OCI-LY1 (cell line): ENCODE results near the gene PTPRE.

Source experiments
- H2AFZ ChIP-seq: fragments of 200-600 bp; sonication (generic), shearing (Covaris generic); 2 replicates; pipeline ENCODE4 v1.6.0; 2014; ENCODE audit warnings: antibody characterized with exemption, mild to moderate bottlenecking, low read length
- H3F3A ChIP-seq: fragments of 200-600 bp; sonication (generic), shearing (Covaris generic); 2 replicates; pipeline ENCODE4 v1.6.0; 2014; ENCODE audit warnings: mild to moderate bottlenecking, antibody characterized with exemption, low read length, moderate library complexity; ENCODE audit not compliant: insufficient read depth
- H3K27ac ChIP-seq: fragments of 200-600 bp; sonication (generic); 2 replicates; pipeline ENCODE4 v1.5.1; 2014; ENCODE audit warnings: low read length, mixed run types, mild to moderate bottlenecking, low read depth; ENCODE audit not compliant: poor library complexity, severe bottlenecking
- H3K27me3 ChIP-seq: fragments of 200-600 bp; sonication (generic); 2 replicates; pipeline ENCODE4 v1.6.0; 2014; ENCODE audit warnings: antibody characterized with exemption, mild to moderate bottlenecking, low read length, moderate library complexity; ENCODE audit not compliant: insufficient read depth
- H3K36me3 ChIP-seq: fragments of 200-600 bp; sonication (generic); 2 replicates; pipeline ENCODE4 v1.6.1; 2014; ENCODE audit warnings: mild to moderate bottlenecking, antibody characterized with exemption, low read length, moderate library complexity, mixed read lengths; ENCODE audit not compliant: insufficient read depth
- H3K4me1 ChIP-seq: fragments of 200-600 bp; sonication (generic); 2 replicates; pipeline ENCODE4 v1.5.1; 2014; ENCODE audit warnings: mild to moderate bottlenecking, low read length, moderate library complexity; ENCODE audit not compliant: insufficient read depth, severe bottlenecking
- H3K4me2 ChIP-seq: fragments of 200-600 bp; sonication (generic), shearing (Covaris generic); 2 replicates; pipeline ENCODE4 v1.6.1; 2014; ENCODE audit warnings: low read length
- H3K4me3 ChIP-seq: fragments of 200-600 bp; sonication (generic); 2 replicates; pipeline ENCODE4 v1.5.1; 2014; ENCODE audit warnings: low read length, low read depth, mild to moderate bottlenecking, mixed read lengths; ENCODE audit not compliant: poor library complexity, severe bottlenecking
- H3K79me2 ChIP-seq: fragments of 200-600 bp; shearing (Covaris generic); 2 replicates; pipeline ENCODE4 v1.6.1; 2016; ENCODE audit warnings: mixed run types, low read length, mixed read lengths; ENCODE audit not compliant: insufficient read depth
- H3K9ac ChIP-seq: fragments of 200-600 bp; sonication (generic), shearing (Covaris generic); 2 replicates; pipeline ENCODE4 v1.6.1; 2014; ENCODE audit warnings: mild to moderate bottlenecking, low read length, mixed read lengths
- H3K9me2 ChIP-seq: fragments of 200-600 bp; sonication (generic), shearing (Covaris generic); 2 replicates; pipeline ENCODE4 v1.6.1; 2014; ENCODE audit warnings: low read depth, mild to moderate bottlenecking, low read length, mixed read lengths
- H3K9me3 ChIP-seq: fragments of 200-600 bp; shearing (Covaris generic); 2 replicates; pipeline ENCODE4 v1.6.1; 2014; ENCODE audit warnings: low read length, mixed read lengths
- H4K20me1 ChIP-seq: fragments of 200-600 bp; sonication (generic), shearing (Covaris generic); 2 replicates; pipeline ENCODE4 v1.6.0; 2016; ENCODE audit warnings: mild to moderate bottlenecking, low read length; ENCODE audit not compliant: insufficient read depth
- EZH2 ChIP-seq: fragments of 200-600 bp; sonication (generic), shearing (Covaris generic); IDR thresholded peaks from 2 replicates; pipeline ENCODE4 v1.8.0; 2017; ENCODE audit warnings: borderline replicate concordance, mixed run types, mild to moderate bottlenecking, antibody characterized with exemption, low read length, moderate library complexity, mixed read lengths
- TF ChIP-seq, protein P1 (sequence below): fragments of 200-600 bp; sonication (generic), shearing (Covaris generic); IDR thresholded peaks from 2 replicates; pipeline ENCODE4 v1.5.1; 2017; ENCODE audit warnings: mild to moderate bottlenecking, antibody characterized with exemption, low read length, moderate library complexity, mixed read lengths

Gene PTPRE

GRCh38 chr10:127897177-127897576 lies 9.7 kb upstream of the PTPRE start:
- no peak for TF ChIP-seq EZH2
- TF ChIP-seq, protein P1, sequence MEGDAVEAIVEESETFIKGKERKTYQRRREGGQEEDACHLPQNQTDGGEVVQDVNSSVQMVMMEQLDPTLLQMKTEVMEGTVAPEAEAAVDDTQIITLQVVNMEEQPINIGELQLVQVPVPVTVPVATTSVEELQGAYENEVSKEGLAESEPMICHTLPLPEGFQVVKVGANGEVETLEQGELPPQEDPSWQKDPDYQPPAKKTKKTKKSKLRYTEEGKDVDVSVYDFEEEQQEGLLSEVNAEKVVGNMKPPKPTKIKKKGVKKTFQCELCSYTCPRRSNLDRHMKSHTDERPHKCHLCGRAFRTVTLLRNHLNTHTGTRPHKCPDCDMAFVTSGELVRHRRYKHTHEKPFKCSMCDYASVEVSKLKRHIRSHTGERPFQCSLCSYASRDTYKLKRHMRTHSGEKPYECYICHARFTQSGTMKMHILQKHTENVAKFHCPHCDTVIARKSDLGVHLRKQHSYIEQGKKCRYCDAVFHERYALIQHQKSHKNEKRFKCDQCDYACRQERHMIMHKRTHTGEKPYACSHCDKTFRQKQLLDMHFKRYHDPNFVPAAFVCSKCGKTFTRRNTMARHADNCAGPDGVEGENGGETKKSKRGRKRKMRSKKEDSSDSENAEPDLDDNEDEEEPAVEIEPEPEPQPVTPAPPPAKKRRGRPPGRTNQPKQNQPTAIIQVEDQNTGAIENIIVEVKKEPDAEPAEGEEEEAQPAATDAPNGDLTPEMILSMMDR: no peak
- Histone ChIP-seq H2AFZ (no peak overlapping the region), H3K36me3 (no peaks in the 10 kb centered on the region), H3K4me3 (no peak overlapping the region), H3F3A (no peaks in the 10 kb centered on the region), H3K9me2 (no peaks in the 10 kb centered on the region), H3K79me2 (no peaks in the 10 kb centered on the region), H3K9ac (no peak overlapping the region), H3K4me2 (no peak overlapping the region), H4K20me1 (no peaks in the 10 kb centered on the region), H3K27me3 (no peaks in the 10 kb centered on the region), H3K9me3 (no peaks in the 10 kb centered on the region), H3K4me1 (no peaks in the 10 kb centered on the region), H3K27ac (no peak overlapping the region)

DNA sequence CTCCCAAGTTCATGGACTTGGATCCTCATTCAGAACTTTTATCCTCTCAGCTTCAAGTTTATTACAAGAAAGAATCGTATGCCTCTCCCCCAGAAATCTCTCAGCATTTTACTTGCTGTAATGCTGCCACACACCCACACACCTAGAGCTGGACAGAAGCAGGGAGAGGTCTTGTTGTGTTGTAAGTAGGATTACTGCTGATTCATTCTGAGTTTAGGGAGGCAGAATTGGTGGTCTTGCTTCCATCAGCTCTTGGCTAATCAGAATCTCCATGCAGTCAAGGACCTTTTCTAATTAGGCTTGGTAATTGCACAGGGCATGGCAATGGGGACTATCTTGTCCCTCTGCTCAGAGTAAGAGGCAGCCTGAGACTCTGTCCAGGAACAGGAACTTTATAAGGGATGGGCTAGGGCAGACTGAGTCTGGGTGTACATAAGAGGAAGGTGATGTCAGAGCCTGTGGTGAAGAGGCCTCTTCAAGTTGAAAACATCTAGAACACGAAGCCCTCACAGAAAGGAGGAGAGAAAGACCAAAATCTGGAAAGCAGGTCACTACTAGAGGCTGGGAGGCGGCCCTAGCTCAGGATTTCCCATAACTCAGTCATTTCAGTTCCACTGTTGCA lies 7.0 kb upstream of the PTPRE start:
- H2AFZ ChIP-seq: no peak overlapping the region
- H3K4me1 ChIP-seq: no peaks in the 10 kb centered on the region
- no peaks in the 10 kb centered on the region for H3K79me2 ChIP-seq
- no peak for TF ChIP-seq EZH2
- TF ChIP-seq, protein P1: no peak
- H3K4me3 ChIP-seq: no peak overlapping the region
- H3K36me3 ChIP-seq: no peaks in the 10 kb centered on the region
- no peak overlapping the region for H3K4me2 ChIP-seq
- no peaks in the 10 kb centered on the region for H4K20me1 ChIP-seq
- no peaks in the 10 kb centered on the region for H3K9me2 ChIP-seq
- no peaks in the 10 kb centered on the region for H3K9me3 ChIP-seq
- H3K27ac ChIP-seq: no peak overlapping the region
- no peak overlapping the region for H3K9ac ChIP-seq
- H3F3A ChIP-seq: no peaks in the 10 kb centered on the region
- no peaks in the 10 kb centered on the region for H3K27me3 ChIP-seq

- H3K79me2 ChIP-seq: no peaks in the 10 kb centered on the region
- H3K4me1 ChIP-seq: no peaks in the 10 kb centered on the region
- no peaks in the 10 kb centered on the region for H3K9me2 ChIP-seq
- no peaks in the 10 kb centered on the region for H3F3A ChIP-seq
- no peak overlapping the region for H3K4me3 ChIP-seq
- no peak for TF ChIP-seq EZH2
- TF ChIP-seq, protein P1: no peak
- H3K4me2 ChIP-seq: no peak overlapping the region
- H3K9me3 ChIP-seq: no peaks in the 10 kb centered on the region
- H3K9ac ChIP-seq: no peak overlapping the region
- no peaks in the 10 kb centered on the region for H4K20me1 ChIP-seq
- no peaks in the 10 kb centered on the region for H3K36me3 ChIP-seq
- H3K27me3 ChIP-seq: no peaks in the 10 kb centered on the region
- no peak overlapping the region for H3K27ac ChIP-seq
- H2AFZ ChIP-seq: no peak overlapping the region
These were observed 3.1 kb upstream of the PTPRE start for GRCh38 chr10:127903789-127904188.
